Uterus (tissue), 2 donors: ENCODE measurements around the gene CEP120.

Experiments
- CTCF ChIP-seq, 4 experiments: fragments of 200-600 bp in 2 of 4; fragments of 450-650 bp in 2 of 4; sonication (generic) in 2 of 4; IDR thresholded peaks; one replicate each; pipeline ENCODE4 v1.5.1; 2016 to 2019; ENCODE audit warnings: antibody characterized with exemption in 4 of 4, mild to moderate bottlenecking in 2 of 4, moderate library complexity in 1 of 4
- POLR2A ChIP-seq, 2 donors: fragments of 450-650 bp; IDR thresholded peaks; one replicate each; pipeline ENCODE4 v1.6.1; 2016; ENCODE audit warnings: antibody characterized with exemption in 2 of 2, mild to moderate bottlenecking in 1 of 2, moderate library complexity in 1 of 2

- no peak for TF ChIP-seq POLR2A (IDR thresholded peaks at IDR 0.05)
- no peak for TF ChIP-seq CTCF (IDR thresholded peaks at IDR 0.05)
Measured at GRCh38 chr5:123452401-123452800, 29.2 kb upstream of the CEP120 start.
